Activated CD8-positive, alpha-beta memory T cell treated with anti-CD3 and anti-CD28 coated beads for 48 hours (primary cell): ENCODE results near the gene TACC3.

Experiments
- DNase-seq, 3 experiments: peaks; one replicate each; pipeline ENCODE4 v3.0.0-alpha.2; 2020; ENCODE audit warnings: low read depth in 2 of 3, low spot score in 2 of 3

Gene TACC3

GRCh38 chr4:1721003-1721665 is at the start of gene TACC3, which contains the start of gene TMEM129:
TACC3 (plus strand) TSS chr4:1721521; CDS start chr4:1723422, 1,901 bp downstream.
TMEM129 (minus strand) TSS chr4:1721323; CDS start chr4:1720837, 486 bp downstream.
- DNase-seq, result peak in 2 of 3 experiments; percentile 82

DNA sequence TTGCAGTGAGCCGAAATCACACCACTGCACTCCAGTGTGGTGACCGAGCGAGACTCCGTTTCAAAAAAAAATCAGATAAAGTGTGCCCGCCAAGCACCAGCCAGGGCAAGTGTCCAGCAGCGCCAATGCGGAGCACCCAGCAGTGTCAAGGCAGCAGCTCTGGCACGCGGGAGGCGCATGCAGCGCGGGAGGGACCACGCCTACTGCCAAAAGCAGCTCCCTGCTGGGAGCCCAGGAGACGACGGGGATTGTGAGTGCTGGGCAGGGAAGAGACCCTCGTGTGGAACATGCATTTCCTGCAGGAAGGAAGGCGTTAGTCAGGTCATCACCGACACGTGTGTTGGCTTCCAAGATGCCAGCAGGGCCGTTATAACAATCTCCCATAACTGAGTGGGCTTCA is 47.6 kb upstream of the TACC3 start:
- no peak for DNase-seq

GRCh38 chr4:1674682-1675081 is 46.6 kb upstream of the TACC3 start:
- no peak for DNase-seq

- no peak for DNase-seq
These were observed 46.1 kb upstream of the TACC3 start for GRCh38 chr4:1675136-1675801.

DNA sequence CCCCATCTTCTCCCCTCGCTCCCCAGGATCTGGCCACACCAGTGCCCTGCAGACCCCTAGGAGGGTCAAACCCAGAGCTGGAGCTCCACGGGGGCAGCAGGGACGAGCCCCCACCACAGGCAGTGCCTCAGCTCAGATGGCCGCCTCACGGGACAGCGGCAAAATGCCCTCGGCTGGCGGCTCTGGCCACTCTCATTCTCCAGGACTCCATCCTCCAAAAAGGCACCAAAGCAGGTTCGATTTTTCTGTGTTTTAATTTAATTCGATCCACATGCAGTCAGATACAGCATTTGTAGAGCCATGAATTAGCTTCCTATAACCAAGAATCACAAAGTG is 45.6 kb upstream of the TACC3 start:
- DNase-seq, result no peak

DNA sequence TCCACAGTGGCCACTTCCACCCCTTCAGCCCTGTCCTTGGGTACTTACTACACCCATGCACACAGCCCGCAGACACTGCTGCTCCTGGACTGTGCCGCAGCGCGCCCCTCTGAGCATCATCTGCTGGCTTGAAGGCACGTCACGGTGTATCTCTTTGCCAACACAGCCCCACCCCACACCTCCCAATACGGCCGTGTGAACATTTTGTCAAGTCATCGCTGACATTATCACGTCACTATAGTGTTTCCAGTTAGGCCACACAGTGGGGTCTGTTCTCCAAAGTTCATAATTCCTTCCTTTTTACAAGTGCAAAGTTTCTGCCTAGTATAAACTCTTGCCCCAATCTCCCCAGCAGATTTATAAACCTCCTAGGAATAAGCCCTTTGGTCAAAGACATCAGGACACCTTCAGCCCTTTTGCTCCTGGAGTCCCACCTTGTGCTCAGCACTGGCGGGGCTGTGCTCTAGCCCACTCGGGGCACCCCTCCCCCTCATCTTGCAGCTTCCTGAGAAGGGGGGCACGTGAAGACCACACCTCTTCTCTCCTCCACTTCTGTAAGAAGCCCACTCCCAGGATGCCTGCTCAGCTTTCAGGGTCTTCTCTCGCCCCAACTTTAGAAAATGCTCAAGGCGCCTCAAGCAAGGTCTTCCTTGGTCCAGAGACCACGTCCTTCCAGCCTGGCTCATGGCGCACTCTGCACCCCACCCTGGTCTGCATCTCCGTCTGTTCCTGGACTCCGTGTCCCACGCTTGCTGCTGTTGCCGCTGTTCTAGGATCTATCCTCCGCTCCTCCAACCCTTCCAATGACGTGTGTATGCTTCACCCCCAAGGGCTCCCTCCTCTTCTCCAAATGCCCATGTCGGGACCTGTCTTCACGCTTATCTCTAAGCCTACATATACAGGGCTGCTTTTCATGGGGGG is 44.5 kb upstream of the TACC3 start:
- no peak for DNase-seq

- no peak for DNase-seq
These were observed 43.1 kb upstream of the TACC3 start for GRCh38 chr4:1678244-1678643.

DNA sequence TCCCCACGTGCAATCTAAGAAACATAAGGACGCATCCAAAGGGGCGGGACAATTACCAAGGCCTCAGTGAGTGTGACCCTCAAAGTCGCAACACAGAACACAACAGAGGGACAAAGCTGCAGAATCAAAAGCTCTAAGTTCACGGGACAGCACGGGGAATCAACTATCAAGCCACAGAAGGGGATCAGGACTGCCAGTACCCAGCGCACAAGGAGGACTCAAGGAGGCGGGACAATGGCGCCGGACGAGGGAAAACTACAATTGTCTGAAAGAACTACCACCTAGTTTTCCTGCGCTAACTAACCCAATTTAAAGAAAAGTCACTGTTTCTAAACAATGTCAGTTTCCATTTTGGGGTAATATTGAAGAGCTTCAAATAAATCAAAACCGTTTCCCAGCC is 38.5 kb upstream of the TACC3 start:
- no peak for DNase-seq

DNA sequence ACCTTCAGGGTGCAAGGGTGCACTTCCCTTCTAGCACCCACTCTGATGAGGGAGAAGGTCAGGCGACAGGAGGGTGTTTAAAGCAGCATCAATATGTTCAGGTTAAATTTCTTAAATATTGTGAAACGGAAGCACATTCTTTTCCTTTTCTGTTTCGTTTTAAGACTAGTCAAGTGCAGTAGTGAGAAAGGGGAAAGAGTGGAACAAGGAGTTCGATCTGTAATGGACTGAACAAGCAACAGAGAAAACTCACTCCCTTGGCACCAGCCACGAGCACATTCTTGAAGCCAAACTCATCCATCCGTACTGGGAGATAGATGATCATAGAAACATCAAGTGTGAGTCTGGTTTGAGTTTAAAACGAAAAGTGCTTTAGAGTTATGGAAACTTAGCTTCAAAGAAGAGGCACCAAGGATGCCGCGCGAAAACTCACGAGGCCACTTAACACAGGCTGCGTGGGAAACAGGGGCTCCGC is 38.0 kb upstream of the TACC3 start:
- no peak for DNase-seq

DNA sequence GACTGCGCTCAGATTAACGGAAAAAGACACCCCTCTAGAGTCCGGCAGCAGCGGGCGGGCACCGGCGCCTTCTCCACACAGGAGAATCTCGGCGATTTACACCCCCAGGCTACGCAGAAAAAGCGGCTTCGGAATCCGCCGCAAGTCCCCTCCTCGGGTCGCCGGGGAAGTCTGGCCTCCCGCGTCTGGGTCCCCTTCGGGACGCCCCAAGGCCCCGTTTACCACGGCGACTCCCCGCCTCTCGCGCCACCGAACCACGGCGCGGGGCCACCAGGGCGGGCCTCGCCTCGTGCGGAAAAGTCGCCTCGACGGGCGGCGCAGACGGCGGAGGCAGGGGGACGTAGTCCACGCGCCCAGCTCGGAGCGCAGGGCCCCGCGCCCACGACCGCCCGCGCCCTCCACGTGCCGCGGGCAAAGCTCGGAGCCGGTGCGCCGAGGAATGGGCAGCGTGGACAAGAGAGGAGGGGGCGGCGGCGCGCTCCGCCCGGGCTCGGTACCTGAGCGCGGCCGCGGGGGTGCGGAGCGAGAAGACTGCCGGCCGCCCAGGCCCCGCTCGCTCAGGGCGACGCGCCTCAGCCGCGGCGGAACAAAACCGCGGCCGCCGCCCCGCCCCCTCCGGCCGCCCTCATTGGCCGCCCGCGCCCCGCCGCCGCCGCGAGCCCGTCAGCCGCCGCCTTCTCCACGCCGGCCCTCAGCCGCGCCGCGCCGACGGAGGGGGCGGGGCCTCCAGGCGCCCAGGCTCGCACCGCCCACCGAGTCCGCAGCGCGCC is 37.4 kb upstream of the TACC3 start, which contains the start of gene FAM53A:
Gene FAM53A, minus strand, starts transcription at position 578 of the 770 bp plus-strand sequence. CDS start 15,572 bp downstream, outside the sequence.
- DNase-seq, result peak in 2 of 3 experiments; percentile 25 to 92

GRCh38 chr4:1684506-1685234 is 36.7 kb upstream of the TACC3 start:
- DNase-seq, result peak in 2 of 3 experiments; percentile 93 to 95

DNA sequence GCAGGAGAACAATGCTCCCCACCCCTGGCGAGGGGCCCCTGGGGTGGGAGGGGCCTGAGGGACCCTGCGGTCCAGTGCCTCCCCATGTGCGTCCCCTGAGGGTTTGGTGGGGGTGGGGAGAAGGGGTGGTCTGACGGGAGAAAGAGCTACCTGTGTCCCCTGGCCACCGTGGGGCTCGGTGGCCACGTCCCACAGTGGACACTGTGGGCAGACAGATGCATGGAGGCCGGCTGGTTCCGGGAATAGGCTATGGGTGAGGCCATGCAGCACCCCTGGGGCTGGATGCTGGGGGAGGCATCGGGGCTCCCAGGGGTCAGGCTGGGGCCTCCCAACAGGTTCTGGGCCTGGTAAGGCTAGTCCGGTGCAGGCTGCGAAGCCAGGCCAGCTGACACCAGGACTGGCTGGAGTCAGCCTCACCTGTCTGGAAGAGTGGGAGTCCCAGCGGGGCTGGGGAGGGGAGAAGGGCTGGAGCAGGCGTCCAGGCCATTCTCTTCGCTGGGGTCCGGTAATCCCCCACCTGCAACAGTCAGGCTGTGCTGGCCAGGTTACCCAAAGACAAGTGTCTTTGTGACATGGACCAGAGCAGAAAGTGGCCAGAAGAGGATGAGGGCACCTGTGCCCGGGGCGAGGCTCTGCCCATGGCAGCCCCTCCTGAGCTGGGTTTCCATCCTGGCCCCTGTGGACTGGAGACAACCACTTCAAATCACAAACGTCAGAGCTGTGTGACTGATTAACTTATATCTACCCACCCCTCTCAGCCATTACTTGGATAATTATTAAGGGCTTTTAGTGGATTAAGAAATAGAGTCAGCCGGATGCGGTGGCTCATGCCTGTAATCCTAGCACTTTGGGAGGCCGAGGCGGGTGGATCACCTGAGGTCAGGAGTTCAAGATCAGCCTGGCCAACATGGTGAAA is 35.8 kb upstream of the TACC3 start:
- DNase-seq, result no peak

DNA sequence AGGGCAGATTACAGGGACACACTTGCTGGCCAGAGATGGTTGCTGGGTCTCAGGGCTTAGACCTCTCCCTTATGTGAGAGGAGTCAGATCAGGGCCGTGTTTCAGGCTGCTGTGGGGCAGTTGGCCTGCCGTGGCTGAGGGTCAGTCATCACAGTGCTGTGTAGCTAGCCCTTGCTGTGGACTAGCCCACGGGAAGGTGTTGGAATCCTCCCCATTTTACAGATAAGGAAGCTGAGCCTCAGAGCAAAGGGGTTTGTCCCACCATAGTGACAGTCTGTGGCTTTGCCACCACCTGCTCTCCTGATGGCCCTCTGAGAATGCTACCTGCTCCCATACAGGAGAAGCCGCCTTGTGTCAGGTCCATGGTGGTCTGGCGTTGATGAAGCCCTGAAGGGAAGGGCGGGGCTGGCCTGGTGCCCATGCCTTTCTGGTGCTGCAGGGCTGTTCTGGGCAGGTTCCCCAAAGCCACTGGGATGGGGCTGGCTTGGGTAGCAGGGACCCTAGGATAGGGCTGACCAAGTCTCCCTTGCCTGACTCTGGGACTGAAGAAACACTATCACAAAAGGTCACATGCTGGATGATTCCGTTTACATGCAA is 34.8 kb upstream of the TACC3 start:
- no peak for DNase-seq

- DNase-seq, result no peak
These were observed 30.6 kb upstream of the TACC3 start for GRCh38 chr4:1690698-1691097.

DNA sequence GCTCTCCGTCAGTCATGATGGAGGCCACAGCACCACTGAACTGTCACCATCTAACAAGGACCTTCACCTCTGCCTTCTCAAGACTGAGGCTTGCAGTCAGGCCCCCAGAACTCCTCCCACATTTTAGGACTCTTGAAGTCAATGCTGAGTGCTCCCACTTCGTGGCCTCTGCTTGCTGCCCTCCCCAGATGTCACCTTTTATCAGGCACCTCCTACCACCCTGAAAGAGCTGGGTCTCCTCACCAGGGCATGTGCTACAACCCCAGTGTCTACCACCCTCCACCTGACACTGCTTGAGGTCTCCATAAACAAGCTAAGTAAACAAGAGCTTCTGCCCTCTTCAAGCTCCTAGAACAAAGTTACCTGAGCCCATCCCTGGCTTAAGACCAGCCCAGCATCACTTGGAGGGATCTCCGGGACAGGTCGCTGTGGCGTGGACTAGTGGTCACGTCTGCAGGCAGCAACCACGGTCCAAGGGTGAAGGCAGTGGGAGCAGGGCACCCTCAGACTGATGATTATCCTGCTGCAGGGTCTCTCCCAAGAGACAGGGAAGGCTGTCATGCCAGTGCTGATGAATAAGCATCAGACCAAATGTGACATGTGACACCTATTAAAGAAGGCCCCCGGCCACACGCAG is 29.5 kb upstream of the TACC3 start:
- no peak for DNase-seq

- no peak for DNase-seq
These were observed 28.0 kb upstream of the TACC3 start for GRCh38 chr4:1693131-1693896.

DNA sequence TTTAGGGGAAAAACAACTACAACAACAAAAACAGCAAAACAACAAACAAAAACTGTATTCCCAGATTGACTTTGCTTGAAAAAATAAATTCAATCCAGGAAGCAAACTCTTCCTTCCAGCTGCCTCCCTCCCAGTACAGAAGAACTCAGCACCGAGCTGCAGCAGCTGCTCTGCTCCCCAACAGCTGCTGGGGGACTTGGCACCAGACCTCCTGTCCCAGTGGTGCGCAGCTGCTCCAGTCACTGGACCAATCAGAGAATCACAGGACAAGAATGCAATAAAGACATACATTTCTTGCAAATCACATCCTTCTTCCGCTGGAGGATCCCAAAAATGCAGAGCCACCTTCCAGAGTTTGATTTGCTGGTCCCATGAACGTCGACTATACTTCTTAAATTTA is 25.4 kb upstream of the TACC3 start:
- DNase-seq, result no peak
